HG03060 (cell line): ENCODE data around the gene BHMT2.

ENCODE experiments used
- ATAC-seq: cut with Tn5 transposase; IDR thresholded peaks from one replicate; pipeline ENCODE4 v1.9.1; 2021; ENCODE audit warnings: low read depth, moderate number of reproducible peaks; ENCODE audit not compliant: unreplicated experiment

The BHMT2 gene

GRCh38 chr5:79111960-79112702, 42.6 kb downstream of the BHMT2 start:
- no peak for ATAC-seq

GRCh38 chr5:79112703-79113058, 43.1 kb downstream of the BHMT2 start:
- ATAC-seq = no peak

GRCh38 chr5:79119486-79119885, 49.9 kb downstream of the BHMT2 start:
- ATAC-seq = no peak

GRCh38 chr5:79120221-79120620, 50.7 kb downstream of the BHMT2 start:
- ATAC-seq = no peak

GRCh38 chr5:79122973-79123372, 53.4 kb downstream of the BHMT2 start:
- ATAC-seq = no peak

- no peak for ATAC-seq
Measured at GRCh38 chr5:79124607-79125006, 55.0 kb downstream of the BHMT2 start.

GRCh38 chr5:79130781-79131180, 61.2 kb downstream of the BHMT2 start:
- no peak for ATAC-seq

GRCh38 chr5:79133121-79133656, 63.6 kb downstream of the BHMT2 start:
- ATAC-seq = no peak

GRCh38 chr5:79133657-79134451, 64.3 kb downstream of the BHMT2 start:
- ATAC-seq = no peak

GRCh38 chr5:79135790-79136553, 66.4 kb downstream of the BHMT2 start:
- ATAC-seq = no peak

- no peak for ATAC-seq
Measured at GRCh38 chr5:79136618-79137017, 67.1 kb downstream of the BHMT2 start.
